Adrenal gland (tissue), 12 donors: ENCODE results near the gene RANBP10. TPM values are rescaled to one million over a fixed set of nuclear protein-coding genes. Genes with fewer than 3 reads are reported as not detected.

Source experiments
- DNase-seq, 7 donors: peaks; one replicate each; pipeline ENCODE4 v3.0.0-alpha.2; 2019 to 2020
- H3K27ac ChIP-seq, 5 donors: fragments of 200-600 bp; sonication (generic) in 4 of 5; 1 replicate in 3 of 5; 2 replicates in 2 of 5; pipeline versions ENCODE4 v1.5.1 to v1.8.0; 2016 to 2020; ENCODE audit warnings: mild to moderate bottlenecking in 1 of 5
- H3K27me3 ChIP-seq: fragments of 200-600 bp; 2 replicates; pipeline ENCODE4 v1.8.0; 2021
- H3K36me3 ChIP-seq, 2 donors: fragments of 200-600 bp; replicated peaks in 1 of 2; 1 replicate in 1 of 2; 2 replicates in 1 of 2; pipeline versions ENCODE4 v1.5.1 to v1.8.0; 2018 to 2022
- H3K4me1 ChIP-seq, 2 donors: fragments of 200-600 bp; replicated peaks in 1 of 2; 1 replicate in 1 of 2; 2 replicates in 1 of 2; pipeline versions ENCODE4 v1.5.1 to v1.8.0; 2018 to 2021
- H3K4me3 ChIP-seq, 4 donors: fragments of 200-600 bp; sonication (generic) in 3 of 4; one replicate each; pipeline ENCODE4 v1.5.1; 2016 to 2018
- H3K9me3 ChIP-seq, 3 donors: fragments of 200-600 bp; sonication (generic) in 1 of 3; replicated peaks in 1 of 3; 1 replicate in 2 of 3; 2 replicates in 1 of 3; pipeline versions ENCODE4 v1.5.1 to v1.8.0; 2016 to 2021
- POLR2A ChIP-seq, 2 donors: fragments of 450-650 bp; IDR thresholded peaks; one replicate each; pipeline ENCODE4 v1.6.1; 2017; ENCODE audit warnings: antibody characterized with exemption in 2 of 2, mild to moderate bottlenecking in 2 of 2, moderate library complexity in 1 of 2
- WGBS, 4 donors: extraction: QIAGEN DNeasy Blood & Tissue Kit in 2 of 4; methylation state at CpG; one replicate each; pipeline versions ENCODE4 v1.1.5 to v1.1.7; 2013 to 2017; 5-methylcytosine and 5-hydroxymethylcytosine counted together
- intact Hi-C, 2 donors: fragments of 100-400 bp; cut with DNase I; formaldehyde crosslinking; loops; one replicate each; pipeline versions ENCODE4 v1.14.1 to v1.15.0; 2022 to 2023
- polyA plus RNA-seq, 3 donors: library from polyadenylated mRNA; stranded (reverse); fragments of 200-250 nt in 2 of 3; fragments of 350-450 nt in 1 of 3; fragmentation: Illumina TruSeq in 1 of 3; extraction: RNeasy Lipid Tissue Mini Kit (QIAGEN cat#74804) in 1 of 3; gene quantifications; one replicate each; pipeline ENCODE4 v1.2.3, GENCODE V29; 2013 to 2014
- total RNA-seq, 9 donors: library from RNA; depleted of rRNA in 4 of 9; stranded (reverse); fragments of >200 nt in 4 of 9; fragments of 120-200 nt in 1 of 9; fragmentation: NEBNext Ultra II Directional in 1 of 9; extraction: Animal tissue kit (Norgen Biotek cat#: 25700) in 1 of 9; gene quantifications; one replicate each; pipeline versions ENCODE4 v1.1.0 to v1.2.4, GENCODE V29; 2013 to 2023
- TF ChIP-seq, protein P1 (sequence below), 6 experiments: fragments of 450-650 bp in 4 of 6; fragments of 200-600 bp in 2 of 6; sonication (generic) in 1 of 6; IDR thresholded peaks; 1 replicate in 5 of 6; 2 replicates in 1 of 6; pipeline versions ENCODE4 v1.5.1 to v1.8.0; 2016 to 2021; ENCODE audit warnings: antibody characterized with exemption in 6 of 6, mild to moderate bottlenecking in 2 of 6, moderate library complexity in 1 of 6
- donor health status: healthy with polysubstance abuse.
- donor health status: Bipolar disorder and iron deficiency.
- donor health status: DM: yes; HTN: yes; CAD: no.
- donor health status: DM: no; HTN: no; CAD: no.
- donor health status: DM: no; HTN: no; CAD: no.
- donor health status: DM: yes; HTN: yes; CAD: no.

Gene RANBP10
- total and polyA plus RNA-seq, 12 donors = 9.4 to 74.1 (median 21.6) TPM

DNA sequence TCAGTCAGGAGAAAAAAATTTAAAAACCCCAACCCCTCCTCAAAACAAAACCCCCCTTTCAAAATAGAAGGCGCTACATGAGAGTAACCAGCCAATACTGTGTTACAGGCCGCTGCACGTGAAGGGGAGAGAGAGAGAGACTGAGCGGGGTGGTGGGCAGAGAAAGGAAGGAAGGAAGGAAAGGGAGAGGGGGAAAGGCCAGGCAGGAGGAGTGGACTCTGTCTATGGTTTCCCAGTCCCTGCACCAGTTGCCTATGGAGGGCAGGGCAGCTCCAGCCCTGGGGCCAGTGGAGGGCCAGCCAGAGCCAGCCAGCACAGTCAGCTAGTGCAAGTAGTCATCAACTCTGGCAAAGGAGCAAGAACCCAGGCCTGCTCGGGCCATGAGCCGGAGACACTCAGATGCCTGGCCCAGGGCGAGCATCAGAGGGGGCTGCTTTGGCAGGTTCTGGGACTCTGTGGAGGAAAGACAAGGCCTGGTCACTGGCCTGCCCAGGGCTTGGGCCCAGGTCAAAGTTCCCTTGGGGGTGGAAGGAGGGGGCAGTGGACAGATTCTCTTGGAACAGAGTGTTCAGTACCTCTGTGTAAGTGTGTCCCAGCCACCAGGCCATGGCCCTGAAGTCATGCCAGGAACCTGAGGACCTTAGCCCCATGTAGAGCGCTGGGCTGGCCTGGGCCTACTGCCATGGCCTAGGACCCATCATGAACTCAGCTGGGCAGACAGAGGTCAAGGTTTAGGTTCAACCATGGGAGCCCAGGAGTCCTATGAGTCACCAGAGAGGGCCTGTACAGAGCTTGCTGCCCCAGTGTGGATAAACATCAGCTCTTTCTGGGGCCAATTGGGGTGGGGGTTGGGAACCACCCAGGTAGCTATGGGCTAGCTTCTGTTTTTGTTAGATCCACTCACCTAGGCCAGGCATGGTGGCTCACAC, 80.0 kb downstream of the RANBP10 start:
- no peaks in the 10 kb centered on the region for H3K27me3 ChIP-seq
- DNase-seq = peak; percentile 65 to 91 (median 82)
- no peak overlapping the region for H3K4me3 ChIP-seq
- TF ChIP-seq, protein P1, sequence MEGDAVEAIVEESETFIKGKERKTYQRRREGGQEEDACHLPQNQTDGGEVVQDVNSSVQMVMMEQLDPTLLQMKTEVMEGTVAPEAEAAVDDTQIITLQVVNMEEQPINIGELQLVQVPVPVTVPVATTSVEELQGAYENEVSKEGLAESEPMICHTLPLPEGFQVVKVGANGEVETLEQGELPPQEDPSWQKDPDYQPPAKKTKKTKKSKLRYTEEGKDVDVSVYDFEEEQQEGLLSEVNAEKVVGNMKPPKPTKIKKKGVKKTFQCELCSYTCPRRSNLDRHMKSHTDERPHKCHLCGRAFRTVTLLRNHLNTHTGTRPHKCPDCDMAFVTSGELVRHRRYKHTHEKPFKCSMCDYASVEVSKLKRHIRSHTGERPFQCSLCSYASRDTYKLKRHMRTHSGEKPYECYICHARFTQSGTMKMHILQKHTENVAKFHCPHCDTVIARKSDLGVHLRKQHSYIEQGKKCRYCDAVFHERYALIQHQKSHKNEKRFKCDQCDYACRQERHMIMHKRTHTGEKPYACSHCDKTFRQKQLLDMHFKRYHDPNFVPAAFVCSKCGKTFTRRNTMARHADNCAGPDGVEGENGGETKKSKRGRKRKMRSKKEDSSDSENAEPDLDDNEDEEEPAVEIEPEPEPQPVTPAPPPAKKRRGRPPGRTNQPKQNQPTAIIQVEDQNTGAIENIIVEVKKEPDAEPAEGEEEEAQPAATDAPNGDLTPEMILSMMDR (IDR thresholded peaks at IDR 0.05) = peak in 1 of 6 experiments; percentile 16
- TF ChIP-seq POLR2A (IDR thresholded peaks at IDR 0.05) = no peak
- H3K4me1 ChIP-seq = peaks cover 12 to 15% of the 10 kb centered on the region in 2 donors
- H3K27ac ChIP-seq = peak overlapping the region; percentile 44 to 81 (median 60)
- 50 to 74% (median 70%) methylated on average over 7 to 8 of the region's 8 CpGs for WGBS, 4 donors
- peaks cover 0 to 66% of the 10 kb centered on the region in 2 donors for H3K36me3 ChIP-seq
- intact Hi-C loops = loop anchor here in 1 of 2 donors (10.0 kb wide), 1 partner anchor 78 kb away; the partner anchor contains the start of genes RANBP10 and TSNAXIP1
- no peaks in the 10 kb centered on the region for H3K9me3 ChIP-seq

DNA sequence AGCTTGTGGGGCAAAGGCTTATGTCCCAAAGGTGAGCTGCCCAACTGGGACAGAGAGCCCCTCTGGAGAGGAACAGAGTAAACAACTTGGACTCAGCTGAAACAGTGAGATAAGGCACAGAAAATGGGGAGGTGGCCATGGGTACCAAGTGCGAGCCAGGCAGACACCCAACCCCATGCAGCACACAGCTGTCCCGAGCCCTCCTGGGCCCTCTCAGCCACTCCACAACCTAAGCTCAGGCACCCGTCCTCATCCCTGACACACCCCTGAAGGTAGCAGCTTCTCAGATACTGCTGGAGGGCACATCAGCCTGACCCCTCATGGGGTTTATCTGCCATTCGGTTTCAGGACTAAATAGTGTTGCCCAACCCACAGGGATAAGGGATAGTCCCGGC, 82.5 kb downstream of the RANBP10 start:
- Histone ChIP-seq H3K36me3 (peaks cover 0 to 41% of the 10 kb centered on the region in 2 donors), H3K27me3 (no peaks in the 10 kb centered on the region), H3K4me3 (no peak overlapping the region), H3K27ac (no peak overlapping the region), H3K4me1 (peaks cover 22 to 23% of the 10 kb centered on the region in 2 donors), H3K9me3 (no peaks in the 10 kb centered on the region)
- intact Hi-C loops = loop anchor here in 1 of 2 donors (10.0 kb wide), 1 partner anchor 81 kb away; the partner anchor contains the start of genes RANBP10 and TSNAXIP1
- TF ChIP-seq, protein P1 (IDR thresholded peaks at IDR 0.05) = no peak
- no peak for TF ChIP-seq POLR2A (IDR thresholded peaks at IDR 0.05)
- peak in 1 of 7 donors; percentile 5 for DNase-seq
- 85 to 92% (median 88%) methylated on average over 5 of the region's 5 CpGs for WGBS, 4 donors

DNA sequence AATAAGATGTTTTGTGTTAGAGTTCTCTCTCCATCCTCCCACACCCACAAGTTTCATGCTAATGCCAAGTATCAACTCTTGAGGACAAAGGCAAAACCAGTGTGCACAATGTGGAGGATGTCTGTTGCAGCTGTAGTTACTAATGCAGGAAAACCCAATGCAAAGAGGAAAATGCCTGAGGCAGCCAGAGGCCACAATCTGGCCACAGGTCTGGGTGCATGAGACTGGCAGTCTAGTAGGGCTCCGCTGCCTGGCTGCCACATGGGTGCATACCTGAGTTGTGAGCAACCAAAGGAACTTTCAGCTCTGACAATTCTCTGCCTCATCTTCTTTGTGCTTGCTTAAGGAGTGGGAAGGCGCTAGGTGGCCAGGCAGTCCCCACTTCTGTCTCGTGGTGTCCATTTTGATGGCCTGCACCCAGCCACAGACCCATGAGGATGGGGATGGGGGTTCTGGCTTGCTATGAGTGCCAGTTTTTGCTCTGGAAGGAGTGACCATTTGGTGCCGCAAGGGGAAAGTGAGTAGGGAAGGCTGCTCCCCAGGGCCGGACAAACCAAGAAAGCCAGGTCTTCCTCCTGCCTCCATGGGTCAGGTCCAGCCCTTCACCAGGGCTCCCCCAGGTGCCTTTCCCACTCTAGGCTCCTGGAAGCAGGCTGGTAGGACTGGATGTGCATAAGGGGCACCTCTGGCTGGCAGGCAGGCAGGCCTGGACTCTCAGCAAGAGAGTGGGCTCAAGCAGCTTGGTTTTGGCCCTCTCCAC, 83.0 kb downstream of the RANBP10 start:
- Histone ChIP-seq H3K27ac (no peak overlapping the region), H3K4me1 (peaks cover 26 to 27% of the 10 kb centered on the region in 2 donors), H3K27me3 (no peaks in the 10 kb centered on the region), H3K36me3 (peaks cover 0 to 35% of the 10 kb centered on the region in 2 donors), H3K4me3 (no peak overlapping the region), H3K9me3 (no peaks in the 10 kb centered on the region)
- intact Hi-C loops = loop anchor here in 1 of 2 donors (10.0 kb wide), 1 partner anchor 81 kb away; the partner anchor contains the start of genes RANBP10 and TSNAXIP1
- TF ChIP-seq, protein P1 (IDR thresholded peaks at IDR 0.05) = no peak
- TF ChIP-seq POLR2A (IDR thresholded peaks at IDR 0.05) = no peak
- WGBS, 4 donors = 88 to 100% (median 96%) methylated on average over 1 to 5 of the region's 5 CpGs
- DNase-seq = peak in 1 of 7 donors; percentile 12
